Smooth muscle cell of the brain vasculature (primary cell): ENCODE measurements around the gene ATP13A2.
"Not testable (repeated sequence)": the region's sequence is repeated elsewhere in the genome, so short reads cannot be mapped to it uniquely, and the experiment has no call there.

Experiments used
- DNase-seq: peaks from one replicate; pipeline ENCODE4 v3.0.0-alpha.2; 2012; ENCODE audit warnings: low read depth, low spot score

Gene ATP13A2

GRCh38 chr1:16960560-16961296 lies 51.0 kb downstream of the ATP13A2 start:
- DNase-seq = no peak

GRCh38 chr1:16958475-16958874 lies 53.3 kb downstream of the ATP13A2 start:
- DNase-seq = no peak

GRCh38 chr1:16957731-16958130 lies 54.0 kb downstream of the ATP13A2 start:
- no peak for DNase-seq

GRCh38 chr1:16956775-16957174 lies 55.0 kb downstream of the ATP13A2 start:
- no peak for DNase-seq

- DNase-seq = no peak
These were observed 56.5 kb downstream of the ATP13A2 start for GRCh38 chr1:16955186-16955585.

GRCh38 chr1:16954579-16954978 lies 57.1 kb downstream of the ATP13A2 start:
- DNase-seq = no peak

GRCh38 chr1:16952376-16952775 lies 59.4 kb downstream of the ATP13A2 start:
- not testable (repeated sequence) for DNase-seq

- not testable (repeated sequence) for DNase-seq
These were observed 62.7 kb downstream of the ATP13A2 start for GRCh38 chr1:16949026-16949425.

GRCh38 chr1:16948282-16948891 lies 63.3 kb downstream of the ATP13A2 start:
- not testable (repeated sequence) for DNase-seq

GRCh38 chr1:16946646-16947045 lies 65.1 kb downstream of the ATP13A2 start:
- DNase-seq = no peak

- not testable (repeated sequence) for DNase-seq
These were observed 65.5 kb downstream of the ATP13A2 start for GRCh38 chr1:16946185-16946584.

- not testable (repeated sequence) for DNase-seq
These were observed 66.2 kb downstream of the ATP13A2 start for GRCh38 chr1:16945512-16945911.

GRCh38 chr1:16944038-16944437 lies 67.7 kb downstream of the ATP13A2 start:
- no peak for DNase-seq

- not testable (repeated sequence) for DNase-seq
These were observed 72.1 kb downstream of the ATP13A2 start for GRCh38 chr1:16939386-16940180.

- DNase-seq = no peak
These were observed 73.1 kb downstream of the ATP13A2 start for GRCh38 chr1:16938351-16939321.

- not testable (repeated sequence) for DNase-seq
These were observed 75.1 kb downstream of the ATP13A2 start for GRCh38 chr1:16936580-16936979.
